ENCODE data around the gene HADHA. TPM values are rescaled to one million over a fixed set of nuclear protein-coding genes. Genes with fewer than 3 reads are reported as not detected.

HADHA gene
- polyA plus RNA-seq, 1 donor from 2014 or later: 40.0 TPM

DNA sequence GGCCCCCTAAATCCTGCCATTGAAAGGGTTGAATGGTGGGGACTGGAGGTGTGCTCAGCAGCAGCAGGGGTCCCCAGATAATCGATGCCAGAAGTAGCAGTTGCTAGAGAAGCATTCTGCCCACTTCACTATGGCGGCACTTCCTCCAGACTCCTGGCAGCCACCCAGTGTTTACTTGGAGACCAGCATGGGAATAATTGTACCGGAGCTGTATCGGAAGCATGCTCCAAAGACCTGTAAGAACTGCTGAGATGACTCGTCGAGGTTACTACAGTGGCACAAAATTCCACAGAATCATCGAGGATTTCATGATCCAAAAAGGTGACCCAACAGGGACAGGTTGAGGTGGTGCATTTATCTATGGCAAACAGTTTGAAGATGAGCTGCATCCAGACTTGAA lies 82.5 kb downstream of the HADHA start:
- Histone ChIP-seq H3K79me2 (replicated peaks; ENCODE audit: insufficient read depth, low read length) (no peaks in the 10 kb centered on the region), H3K9me2 (ENCODE audit: insufficient read depth, low read length) (no peaks in the 10 kb centered on the region), H3K4me2 (ENCODE audit: low read length) (no peak overlapping the region), H3K9ac (ENCODE audit: low read length) (no peak overlapping the region), H3K27ac (ENCODE audit: low read length) (no peak overlapping the region), H3K36me3 (ENCODE audit: insufficient read depth, low read length) (no peaks in the 10 kb centered on the region), H3F3A (ENCODE audit: insufficient read depth, low read length, poor library complexity, severe bottlenecking) (no peaks in the 10 kb centered on the region), H3K4me3 (ENCODE audit: low read length) (no peak overlapping the region), H3K9me3 (ENCODE audit: low read length) (no peaks in the 10 kb centered on the region), H3K27me3 (ENCODE audit: insufficient read depth, low read depth, low read length) (no peaks in the 10 kb centered on the region), H2AFZ (ENCODE audit: low read depth, low read length) (no peak overlapping the region), H4K20me1 (ENCODE audit: insufficient read depth) (no peaks in the 10 kb centered on the region)
- no peak for TF ChIP-seq MXI1 (conservative IDR thresholded peaks at IDR 0.05; ENCODE audit: poor library complexity, severe bottlenecking)
- no peak for TF ChIP-seq RAD21 (conservative IDR thresholded peaks at IDR 0.05)
- no peak for TF ChIP-seq POLR2AphosphoS5 (IDR thresholded peaks at IDR 0.05)
- TF ChIP-seq EZH2 (IDR thresholded peaks at IDR 0.05; ENCODE audit: borderline replicate concordance, insufficient read depth, low read length, poor library complexity, severe bottlenecking): no peak
- no peak for TF ChIP-seq EP300 (conservative IDR thresholded peaks at IDR 0.05; ENCODE audit: poor library complexity, severe bottlenecking)
- TF ChIP-seq, protein P1, sequence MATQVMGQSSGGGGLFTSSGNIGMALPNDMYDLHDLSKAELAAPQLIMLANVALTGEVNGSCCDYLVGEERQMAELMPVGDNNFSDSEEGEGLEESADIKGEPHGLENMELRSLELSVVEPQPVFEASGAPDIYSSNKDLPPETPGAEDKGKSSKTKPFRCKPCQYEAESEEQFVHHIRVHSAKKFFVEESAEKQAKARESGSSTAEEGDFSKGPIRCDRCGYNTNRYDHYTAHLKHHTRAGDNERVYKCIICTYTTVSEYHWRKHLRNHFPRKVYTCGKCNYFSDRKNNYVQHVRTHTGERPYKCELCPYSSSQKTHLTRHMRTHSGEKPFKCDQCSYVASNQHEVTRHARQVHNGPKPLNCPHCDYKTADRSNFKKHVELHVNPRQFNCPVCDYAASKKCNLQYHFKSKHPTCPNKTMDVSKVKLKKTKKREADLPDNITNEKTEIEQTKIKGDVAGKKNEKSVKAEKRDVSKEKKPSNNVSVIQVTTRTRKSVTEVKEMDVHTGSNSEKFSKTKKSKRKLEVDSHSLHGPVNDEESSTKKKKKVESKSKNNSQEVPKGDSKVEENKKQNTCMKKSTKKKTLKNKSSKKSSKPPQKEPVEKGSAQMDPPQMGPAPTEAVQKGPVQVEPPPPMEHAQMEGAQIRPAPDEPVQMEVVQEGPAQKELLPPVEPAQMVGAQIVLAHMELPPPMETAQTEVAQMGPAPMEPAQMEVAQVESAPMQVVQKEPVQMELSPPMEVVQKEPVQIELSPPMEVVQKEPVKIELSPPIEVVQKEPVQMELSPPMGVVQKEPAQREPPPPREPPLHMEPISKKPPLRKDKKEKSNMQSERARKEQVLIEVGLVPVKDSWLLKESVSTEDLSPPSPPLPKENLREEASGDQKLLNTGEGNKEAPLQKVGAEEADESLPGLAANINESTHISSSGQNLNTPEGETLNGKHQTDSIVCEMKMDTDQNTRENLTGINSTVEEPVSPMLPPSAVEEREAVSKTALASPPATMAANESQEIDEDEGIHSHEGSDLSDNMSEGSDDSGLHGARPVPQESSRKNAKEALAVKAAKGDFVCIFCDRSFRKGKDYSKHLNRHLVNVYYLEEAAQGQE (IDR thresholded peaks at IDR 0.05; ENCODE audit: borderline replicate concordance): no peak
- TF ChIP-seq, protein P2, sequence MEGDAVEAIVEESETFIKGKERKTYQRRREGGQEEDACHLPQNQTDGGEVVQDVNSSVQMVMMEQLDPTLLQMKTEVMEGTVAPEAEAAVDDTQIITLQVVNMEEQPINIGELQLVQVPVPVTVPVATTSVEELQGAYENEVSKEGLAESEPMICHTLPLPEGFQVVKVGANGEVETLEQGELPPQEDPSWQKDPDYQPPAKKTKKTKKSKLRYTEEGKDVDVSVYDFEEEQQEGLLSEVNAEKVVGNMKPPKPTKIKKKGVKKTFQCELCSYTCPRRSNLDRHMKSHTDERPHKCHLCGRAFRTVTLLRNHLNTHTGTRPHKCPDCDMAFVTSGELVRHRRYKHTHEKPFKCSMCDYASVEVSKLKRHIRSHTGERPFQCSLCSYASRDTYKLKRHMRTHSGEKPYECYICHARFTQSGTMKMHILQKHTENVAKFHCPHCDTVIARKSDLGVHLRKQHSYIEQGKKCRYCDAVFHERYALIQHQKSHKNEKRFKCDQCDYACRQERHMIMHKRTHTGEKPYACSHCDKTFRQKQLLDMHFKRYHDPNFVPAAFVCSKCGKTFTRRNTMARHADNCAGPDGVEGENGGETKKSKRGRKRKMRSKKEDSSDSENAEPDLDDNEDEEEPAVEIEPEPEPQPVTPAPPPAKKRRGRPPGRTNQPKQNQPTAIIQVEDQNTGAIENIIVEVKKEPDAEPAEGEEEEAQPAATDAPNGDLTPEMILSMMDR (IDR thresholded peaks at IDR 0.05; ENCODE audit: poor library complexity, severe bottlenecking): no peak
- TF ChIP-seq SMC3 (conservative IDR thresholded peaks at IDR 0.05; ENCODE audit: poor library complexity): no peak
- no peak for TF ChIP-seq TAF1 (IDR thresholded peaks at IDR 0.05; ENCODE audit: low read depth)

DNA sequence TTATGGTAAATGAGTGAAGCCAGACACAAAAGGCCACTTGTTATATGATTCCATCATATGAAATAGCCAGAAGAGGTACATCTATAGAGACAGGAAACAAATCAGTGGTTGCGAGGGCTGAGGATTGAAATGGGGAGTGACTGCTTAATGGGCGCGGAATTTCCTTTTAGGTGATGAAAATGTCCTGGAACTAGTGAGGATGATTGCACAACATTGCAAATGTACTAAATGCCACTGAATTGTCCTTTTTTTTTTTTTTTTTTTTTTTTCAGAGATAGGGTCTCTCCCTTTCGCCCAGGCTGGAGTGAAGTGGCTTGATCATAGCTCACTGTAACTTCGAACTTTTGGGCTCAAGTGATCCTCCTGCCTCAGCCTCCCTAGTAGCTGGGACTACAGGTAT lies 86.9 kb downstream of the HADHA start:
- H3K9ac ChIP-seq (ENCODE audit: low read length): no peak overlapping the region
- H3K9me3 ChIP-seq (ENCODE audit: low read length): no peaks in the 10 kb centered on the region
- H2AFZ ChIP-seq (ENCODE audit: low read depth, low read length): no peak overlapping the region
- H3K9me2 ChIP-seq (ENCODE audit: insufficient read depth, low read length): no peaks in the 10 kb centered on the region
- no peaks in the 10 kb centered on the region for H3K36me3 ChIP-seq (ENCODE audit: insufficient read depth, low read length)
- no peaks in the 10 kb centered on the region for H3K79me2 ChIP-seq (replicated peaks; ENCODE audit: insufficient read depth, low read length)
- no peak overlapping the region for H3K27ac ChIP-seq (ENCODE audit: low read length)
- H3K4me3 ChIP-seq (ENCODE audit: low read length): no peak overlapping the region
- H3K4me2 ChIP-seq (ENCODE audit: low read length): no peak overlapping the region
- no peaks in the 10 kb centered on the region for H3F3A ChIP-seq (ENCODE audit: insufficient read depth, low read length, poor library complexity, severe bottlenecking)
- H4K20me1 ChIP-seq (ENCODE audit: insufficient read depth): no peaks in the 10 kb centered on the region
- no peaks in the 10 kb centered on the region for H3K27me3 ChIP-seq (ENCODE audit: insufficient read depth, low read depth, low read length)
- no peak for TF ChIP-seq RAD21 (conservative IDR thresholded peaks at IDR 0.05)
- TF ChIP-seq EZH2 (IDR thresholded peaks at IDR 0.05; ENCODE audit: borderline replicate concordance, insufficient read depth, low read length, poor library complexity, severe bottlenecking): no peak
- TF ChIP-seq, protein P2 (IDR thresholded peaks at IDR 0.05; ENCODE audit: poor library complexity, severe bottlenecking): no peak
- TF ChIP-seq EP300 (conservative IDR thresholded peaks at IDR 0.05; ENCODE audit: poor library complexity, severe bottlenecking): no peak

Data from neural cell (in vitro differentiated cells).